Measurements from ENCODE around the gene FHOD3.

Gene FHOD3

DNA sequence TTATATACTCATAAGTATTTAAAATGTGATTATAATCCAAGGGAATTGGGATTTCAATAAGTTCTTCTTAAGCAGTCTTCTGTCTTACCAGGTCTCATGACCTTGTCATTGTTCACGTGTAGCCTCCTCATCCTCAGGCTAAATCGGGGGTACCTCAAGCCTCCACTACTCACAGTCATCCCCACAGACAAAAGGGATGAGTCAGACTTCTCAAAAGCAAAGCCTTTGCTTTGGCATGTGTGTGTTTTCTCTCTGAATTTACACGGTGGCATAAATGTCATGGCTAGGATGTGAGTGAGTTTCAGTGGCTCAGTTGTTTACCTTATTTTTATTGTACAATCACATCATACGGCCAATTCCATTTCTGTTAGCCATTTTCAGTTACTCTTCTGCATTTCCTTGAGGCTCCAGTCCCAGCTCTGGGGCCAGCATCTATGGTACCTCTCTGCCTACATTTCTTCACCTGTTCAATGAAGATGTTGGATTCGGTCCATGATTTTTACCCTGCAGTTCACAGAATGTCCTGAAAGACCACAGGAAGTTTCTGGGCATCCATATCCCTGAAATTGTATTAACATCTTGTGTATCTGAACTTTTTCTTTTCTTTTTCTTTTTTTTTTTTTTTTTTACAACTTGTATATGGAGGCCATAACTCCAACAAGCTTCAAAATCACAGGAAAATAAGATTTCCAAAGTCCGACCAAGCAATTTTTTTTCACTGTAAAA lies 195.3 kb downstream of the FHOD3 start:
- no peak for DNase-seq

DNA sequence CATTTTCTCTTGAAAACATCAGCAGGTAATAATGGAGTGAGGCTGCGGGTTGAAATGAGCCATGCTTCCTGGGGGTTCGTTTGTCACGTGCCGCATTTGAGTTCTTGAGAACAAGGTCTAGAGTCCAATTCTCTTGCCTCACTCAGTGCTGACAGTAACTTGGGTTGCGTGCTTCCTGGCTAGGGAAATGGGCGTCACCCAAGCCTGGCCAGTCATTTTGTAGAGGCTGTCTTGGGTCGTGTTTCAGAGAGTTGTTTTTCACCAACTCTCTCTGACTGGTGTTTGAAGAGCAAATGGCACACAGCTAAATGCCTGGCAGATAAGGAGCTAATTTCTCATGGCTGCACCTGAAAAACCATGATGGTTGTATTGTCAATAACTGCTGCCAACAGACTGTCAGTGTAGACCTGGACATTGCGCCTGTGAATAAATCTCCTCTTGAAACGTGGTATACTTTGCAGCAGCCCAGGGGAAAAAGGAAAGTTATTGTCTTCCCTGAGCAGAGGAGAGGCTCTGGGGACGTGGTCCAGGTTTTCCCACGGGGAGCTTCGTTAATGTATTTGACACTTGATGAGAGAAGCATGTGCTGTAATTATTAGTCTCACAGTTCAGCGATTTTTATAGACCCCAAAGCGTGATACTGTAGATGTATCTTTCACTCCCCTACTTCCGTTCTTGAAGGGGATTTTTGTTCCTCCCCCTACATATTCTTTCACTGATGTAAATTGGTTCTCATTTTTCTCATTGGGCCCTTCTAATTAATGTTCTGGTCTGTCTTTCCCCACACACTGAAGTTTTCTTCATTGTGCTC lies 196.0 kb downstream of the FHOD3 start:
- DNase-seq, result no peak

GRCh38 chr18:36494160-36494437 lies 196.6 kb downstream of the FHOD3 start:
- no peak for DNase-seq

DNA sequence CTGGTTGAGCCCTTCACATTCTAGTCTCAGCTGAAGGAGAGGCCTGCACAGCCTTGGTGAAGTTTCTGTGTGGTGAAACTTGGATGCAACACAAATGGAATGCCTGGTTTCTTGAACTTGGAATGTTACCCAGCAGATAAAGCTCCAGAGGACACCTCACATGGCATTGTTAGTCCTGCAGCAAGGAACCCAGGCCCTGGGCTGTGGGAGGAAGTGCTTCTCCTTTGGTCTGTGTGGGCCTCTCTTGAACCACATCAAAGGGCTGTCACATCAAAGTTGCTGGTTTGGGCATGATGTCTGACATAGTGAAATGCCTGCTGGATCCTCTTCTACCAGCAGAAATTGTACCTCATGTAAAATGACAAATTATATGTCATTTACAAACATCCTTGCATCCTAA lies 198.5 kb downstream of the FHOD3 start:
- DNase-seq, result no peak

DNA sequence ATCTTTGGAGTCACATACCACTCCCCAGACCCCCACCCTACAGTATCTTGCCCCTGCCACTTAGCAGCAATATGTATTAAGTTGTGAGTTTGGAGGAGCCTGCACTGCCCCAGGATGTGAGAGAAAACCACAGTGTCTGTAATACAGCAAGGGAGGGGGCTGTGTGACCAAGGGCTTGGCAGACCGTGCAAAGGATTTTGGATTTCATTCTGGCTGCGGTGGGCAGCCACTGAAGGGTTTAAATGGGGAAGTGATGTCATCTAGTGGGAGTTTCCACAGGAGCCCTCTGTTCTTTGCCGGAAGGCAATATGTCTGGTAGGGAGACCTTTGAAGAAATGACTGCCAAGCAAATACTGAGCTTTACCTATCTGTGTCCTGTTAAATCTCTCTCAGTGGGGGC lies 202.4 kb downstream of the FHOD3 start:
- no peak for DNase-seq

- no peak for DNase-seq
These were observed 203.6 kb downstream of the FHOD3 start for GRCh38 chr18:36501100-36501499.

- DNase-seq, result no peak
These were observed 206.0 kb downstream of the FHOD3 start for GRCh38 chr18:36503477-36503876.

GRCh38 chr18:36504928-36505327 lies 207.4 kb downstream of the FHOD3 start:
- no peak for DNase-seq

DNA sequence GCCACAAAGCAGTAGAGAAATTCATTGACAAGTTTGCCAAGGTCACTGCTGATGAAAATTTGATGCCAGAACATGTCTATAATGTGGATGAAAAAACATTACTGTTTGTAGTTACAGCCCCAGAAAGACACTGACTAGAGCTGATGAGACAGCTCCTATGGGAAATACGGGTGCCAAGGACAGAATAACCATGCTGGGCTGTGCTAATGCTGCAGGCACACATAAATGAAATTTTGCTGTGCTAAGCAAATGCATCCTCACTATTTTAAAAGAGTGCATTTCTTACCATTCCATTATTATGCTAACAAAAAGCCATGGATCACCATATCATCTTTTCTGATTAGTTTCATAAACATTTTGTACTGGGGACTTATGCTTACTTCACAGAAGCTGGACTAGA lies 208.2 kb downstream of the FHOD3 start:
- no peak for DNase-seq

DNA sequence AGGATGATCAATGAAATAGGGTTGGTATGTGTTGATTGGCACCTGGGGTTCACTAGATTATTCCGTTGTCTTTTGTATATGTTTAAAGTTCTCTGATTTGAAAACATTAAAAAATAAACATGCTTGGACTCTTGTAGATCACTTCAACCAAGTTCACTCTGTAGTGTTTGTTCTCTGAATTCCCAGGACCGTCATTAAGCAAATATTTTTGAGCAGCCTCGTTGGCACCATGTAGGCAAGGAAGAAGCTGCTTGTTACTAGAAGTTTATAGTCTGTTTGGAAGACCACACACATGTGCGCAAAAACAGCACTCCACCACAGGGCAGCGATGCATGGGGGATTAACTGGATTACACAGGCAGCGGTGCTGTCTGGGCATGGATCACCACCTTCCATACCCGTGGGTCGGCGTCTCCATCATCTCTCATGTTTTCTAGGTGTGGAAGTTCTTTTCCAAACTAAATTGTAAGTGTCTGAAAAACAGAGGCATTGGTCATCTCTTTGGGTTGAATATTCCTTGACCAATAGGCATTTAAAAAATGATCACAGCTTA lies 212.2 kb downstream of the FHOD3 start:
- DNase-seq, result no peak

GRCh38 chr18:36511791-36512352 lies 214.4 kb downstream of the FHOD3 start:
- DNase-seq, result no peak

DNA sequence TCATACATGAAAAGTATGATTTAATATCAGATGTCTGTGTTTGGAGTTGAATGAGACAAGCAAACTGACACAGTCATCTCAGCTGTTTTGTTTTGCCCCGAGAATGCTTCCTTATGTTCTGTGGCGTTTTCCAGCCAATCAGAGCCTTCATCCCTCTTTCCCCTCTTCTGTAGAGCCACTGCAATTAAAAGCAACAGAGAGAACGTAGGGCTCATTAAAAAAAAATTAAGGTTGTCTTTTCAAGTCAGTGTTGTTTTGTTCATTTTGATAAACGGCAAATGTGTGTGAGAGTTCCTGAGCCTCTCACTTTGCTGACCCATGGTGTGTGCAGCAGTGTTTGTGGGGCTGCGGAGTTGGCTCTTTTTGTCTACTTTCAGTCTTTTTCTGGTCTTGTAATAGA lies 216.0 kb downstream of the FHOD3 start:
- no peak for DNase-seq

DNA sequence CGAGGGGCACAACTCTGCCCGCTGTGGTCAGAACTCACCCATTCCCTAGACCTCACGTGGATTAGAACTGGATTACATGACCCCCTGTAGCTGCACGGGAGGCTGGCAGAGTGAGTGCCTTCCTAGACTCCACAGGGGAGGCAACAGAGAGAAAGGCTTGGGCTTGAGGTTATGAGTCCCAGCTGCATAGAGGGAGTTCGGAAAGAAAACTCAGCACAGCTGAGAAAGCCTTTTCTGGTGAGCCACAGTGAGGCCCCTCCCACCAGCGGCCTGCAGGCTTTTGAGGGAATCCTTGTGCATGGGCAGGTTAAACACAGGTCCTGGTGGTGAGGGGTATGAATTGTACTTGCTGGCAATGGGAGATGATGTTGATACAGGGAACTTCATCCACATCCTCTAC lies 217.3 kb downstream of the FHOD3 start:
- no peak for DNase-seq

- DNase-seq, result no peak
These were observed 218.7 kb downstream of the FHOD3 start for GRCh38 chr18:36516258-36516657.

DNA sequence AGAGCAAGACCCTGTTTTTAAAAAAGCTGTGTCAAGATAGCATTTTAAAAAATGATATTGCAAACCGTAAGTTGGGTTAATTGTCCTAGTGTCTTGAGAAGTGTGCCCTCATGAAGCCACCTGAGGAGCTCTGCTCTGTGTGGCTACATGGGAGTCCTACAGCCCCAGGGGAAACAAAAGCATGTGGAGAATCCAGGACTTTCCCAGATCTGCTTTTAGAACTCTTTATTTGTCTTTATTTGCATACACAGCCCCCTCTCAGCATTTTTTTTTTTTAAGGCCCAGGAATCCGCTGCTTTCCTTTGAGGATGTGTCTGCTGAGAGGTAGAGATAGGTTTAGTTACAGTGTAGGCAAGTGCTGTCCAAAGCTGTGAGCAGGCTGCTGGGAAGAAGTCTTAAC lies 219.2 kb downstream of the FHOD3 start:
- no peak for DNase-seq

DNA sequence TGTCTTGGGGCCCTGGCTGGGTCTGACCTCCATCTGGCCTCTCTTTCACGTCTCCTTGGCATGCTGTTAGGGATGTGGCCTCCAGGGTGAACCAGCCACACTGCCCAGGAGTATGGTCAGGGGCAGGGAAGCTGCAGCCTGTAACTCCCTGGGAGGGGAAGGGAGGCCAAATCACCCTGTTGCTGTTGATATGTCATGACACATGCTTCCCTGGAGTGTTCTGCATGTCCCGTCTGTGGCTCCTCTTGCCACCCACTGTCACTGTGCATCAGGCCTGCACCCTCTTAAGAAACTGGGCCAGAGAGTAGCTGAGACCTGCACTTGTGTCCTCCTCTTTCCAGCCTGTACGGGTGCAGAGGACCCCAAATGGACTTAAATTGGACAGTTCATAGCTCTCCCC lies 221.3 kb downstream of the FHOD3 start:
- no peak for DNase-seq

GRCh38 chr18:36519358-36519757 lies 221.8 kb downstream of the FHOD3 start:
- DNase-seq, result no peak

DNA sequence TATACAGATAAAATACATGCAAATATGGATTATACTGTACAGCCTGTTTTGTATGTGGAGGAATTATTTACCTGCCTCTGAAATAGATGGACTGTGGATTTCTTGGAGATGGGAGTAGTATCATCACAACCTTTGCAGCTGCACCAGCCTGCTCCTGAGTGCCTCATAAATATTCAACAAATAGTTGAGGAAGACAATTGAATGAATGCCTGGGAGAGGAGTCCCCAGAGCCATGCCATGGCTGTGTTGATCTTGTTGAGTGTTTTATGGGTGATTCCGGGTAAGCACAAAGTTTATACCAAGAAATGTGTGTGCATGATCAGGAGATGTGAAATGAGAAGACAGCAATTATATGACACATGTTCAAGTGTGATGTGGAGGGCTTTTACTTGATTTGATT lies 225.0 kb downstream of the FHOD3 start:
- DNase-seq, result no peak

DNA sequence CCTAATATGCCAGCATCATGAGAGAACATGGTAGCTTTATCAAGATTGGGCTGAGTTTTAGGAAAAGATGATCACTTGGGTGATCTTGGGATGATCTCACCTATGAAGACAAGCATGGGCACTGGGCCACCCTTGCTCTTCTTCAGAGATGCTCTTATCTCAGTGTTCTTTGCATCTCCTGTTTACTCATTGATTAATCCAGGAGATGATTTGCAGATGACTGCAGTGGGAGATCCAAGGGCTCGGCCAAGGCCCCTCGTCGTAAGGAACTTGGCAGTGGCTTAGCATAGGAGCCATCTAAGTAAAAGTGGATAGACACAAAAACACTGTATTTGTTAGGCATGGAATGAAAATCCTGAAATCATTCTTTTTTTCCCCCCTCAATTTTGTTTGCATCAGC lies 228.4 kb downstream of the FHOD3 start:
- no peak for DNase-seq

GRCh38 chr18:36526611-36527010 lies 229.1 kb downstream of the FHOD3 start:
- DNase-seq, result no peak

DNA sequence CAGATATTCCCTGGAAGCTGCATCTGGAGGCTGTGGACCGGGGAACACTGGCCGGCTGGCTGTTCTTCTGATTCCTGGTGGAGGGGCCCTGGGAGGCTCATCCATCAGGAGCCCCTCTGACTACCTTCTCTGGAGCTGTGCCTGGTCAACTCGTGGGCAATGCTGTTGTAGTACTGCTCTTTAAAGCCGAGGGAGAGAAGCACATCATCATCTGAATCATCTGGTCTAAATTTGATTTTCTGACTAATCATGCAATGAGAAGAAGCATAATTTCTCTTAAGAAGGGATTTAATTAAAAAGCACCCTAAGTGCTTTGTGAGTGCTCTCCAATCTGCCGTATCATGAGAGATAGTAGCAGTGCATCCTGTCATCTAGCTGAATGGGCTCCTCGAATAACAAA lies 229.5 kb downstream of the FHOD3 start:
- DNase-seq, result no peak

- no peak for DNase-seq
These were observed 230.4 kb downstream of the FHOD3 start for GRCh38 chr18:36527740-36528455.

GRCh38 chr18:36529747-36530146 lies 232.2 kb downstream of the FHOD3 start:
- no peak for DNase-seq
